Endometrial microvascular endothelial cells (primary cell): ENCODE measurements around the gene UVSSA. TPM values are rescaled to one million over a fixed set of nuclear protein-coding genes. Genes with fewer than 3 reads are reported as not detected.
"Not testable (repeated sequence)": the region's sequence is repeated elsewhere in the genome, so short reads cannot be mapped to it uniquely, and the experiment has no call there.

ENCODE experiments used
- in situ Hi-C: cut with HindIII; loops from 2 replicates; pipeline ENCODE4 v1.10.0; 2017; ENCODE audit warnings: low sequenced_read_pairs, low pct_unique_long_range_greater_than_20kb; ENCODE audit errors: inconsistent ontology term
- total RNA-seq: library from RNA; depleted of rRNA; stranded (reverse); fragments of >200 nt; gene quantifications from one replicate; pipeline ENCODE4 v1.2.3, GENCODE V29; 2015; ENCODE audit errors: inconsistent ontology term

The UVSSA gene
- total RNA-seq, 1 donor from 2014 or later: 7.4 TPM

GRCh38 chr4:1315306-1315705 lies 31.7 kb upstream of the UVSSA start:
- in situ Hi-C loops: no loop called here

GRCh38 chr4:1315836-1316536 lies 31.0 kb upstream of the UVSSA start:
- in situ Hi-C loops: no loop called here

- in situ Hi-C loops: no loop called here
These were observed 30.4 kb upstream of the UVSSA start for GRCh38 chr4:1316537-1317168.

DNA sequence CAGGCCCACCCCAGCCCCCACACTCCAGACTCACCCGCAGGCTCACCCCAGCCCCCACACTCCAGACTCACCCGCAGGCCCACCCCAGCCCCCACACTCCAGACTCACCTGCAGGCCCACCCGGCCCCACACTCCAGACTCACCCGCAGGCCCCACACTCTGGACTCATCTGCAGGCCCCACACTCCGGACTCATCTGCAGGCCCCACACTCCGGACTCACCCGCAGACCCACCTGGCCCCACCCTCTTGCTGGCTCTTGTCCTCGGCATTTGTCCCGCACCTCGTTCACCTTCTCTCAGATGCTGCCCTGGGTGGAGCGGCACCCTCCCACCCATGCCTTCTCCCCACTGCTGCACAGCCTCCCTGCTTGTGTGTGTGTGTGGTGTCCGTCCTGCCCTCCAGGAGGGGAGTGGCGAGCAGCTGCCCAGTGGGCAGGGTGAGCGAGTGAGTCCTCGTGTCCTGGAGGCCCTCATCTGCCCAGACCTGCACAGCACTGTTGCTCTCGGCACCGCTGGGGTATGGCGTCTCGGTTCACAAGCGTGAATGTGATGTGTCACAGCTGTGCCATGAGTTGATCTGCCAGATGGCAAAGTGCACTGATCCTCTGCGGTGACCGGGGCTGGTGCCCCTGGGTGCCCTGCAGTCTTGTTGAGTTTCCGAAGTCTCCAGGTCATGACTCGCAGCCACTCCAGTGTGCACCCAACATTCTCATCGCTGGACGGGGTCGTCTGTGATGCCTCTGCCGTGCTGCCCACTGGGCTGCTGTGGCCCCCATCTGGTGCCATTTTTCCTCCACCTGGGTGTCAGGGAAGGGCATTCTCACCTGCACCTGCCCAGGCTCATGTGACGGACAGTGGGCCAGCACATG lies 29.6 kb upstream of the UVSSA start:
- in situ Hi-C loops: no loop called here

- in situ Hi-C loops: no loop called here
These were observed 29.0 kb upstream of the UVSSA start for GRCh38 chr4:1318046-1318375.

GRCh38 chr4:1318488-1319213 lies 28.4 kb upstream of the UVSSA start:
- in situ Hi-C loops: no loop called here

DNA sequence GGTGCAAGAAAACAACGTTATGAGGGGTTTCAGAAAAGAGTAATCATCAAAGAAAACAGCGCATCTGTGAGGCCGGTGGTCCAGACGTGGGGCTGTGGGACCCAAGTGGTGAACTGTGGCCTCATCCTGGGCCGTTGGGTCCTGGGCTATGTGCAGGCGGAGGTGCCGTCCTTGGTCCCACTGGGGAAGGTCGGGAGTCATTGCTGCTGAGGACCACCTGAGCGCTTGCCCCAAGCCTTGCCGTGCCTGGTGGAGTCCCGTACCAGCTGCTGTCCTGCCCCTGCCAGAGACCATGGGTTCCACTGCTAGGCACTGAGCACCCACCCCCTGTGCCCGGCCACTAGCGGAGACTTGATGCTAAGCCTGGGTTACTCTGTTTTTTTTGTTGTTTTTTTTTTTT lies 25.5 kb upstream of the UVSSA start:
- in situ Hi-C loops: no loop called here

- in situ Hi-C loops: no loop called here
These were observed 24.9 kb upstream of the UVSSA start for GRCh38 chr4:1321946-1322650.

- in situ Hi-C loops: no loop called here
These were observed 23.8 kb upstream of the UVSSA start for GRCh38 chr4:1323280-1323634.

- in situ Hi-C loops: no loop called here
These were observed 23.2 kb upstream of the UVSSA start for GRCh38 chr4:1323635-1324442.

DNA sequence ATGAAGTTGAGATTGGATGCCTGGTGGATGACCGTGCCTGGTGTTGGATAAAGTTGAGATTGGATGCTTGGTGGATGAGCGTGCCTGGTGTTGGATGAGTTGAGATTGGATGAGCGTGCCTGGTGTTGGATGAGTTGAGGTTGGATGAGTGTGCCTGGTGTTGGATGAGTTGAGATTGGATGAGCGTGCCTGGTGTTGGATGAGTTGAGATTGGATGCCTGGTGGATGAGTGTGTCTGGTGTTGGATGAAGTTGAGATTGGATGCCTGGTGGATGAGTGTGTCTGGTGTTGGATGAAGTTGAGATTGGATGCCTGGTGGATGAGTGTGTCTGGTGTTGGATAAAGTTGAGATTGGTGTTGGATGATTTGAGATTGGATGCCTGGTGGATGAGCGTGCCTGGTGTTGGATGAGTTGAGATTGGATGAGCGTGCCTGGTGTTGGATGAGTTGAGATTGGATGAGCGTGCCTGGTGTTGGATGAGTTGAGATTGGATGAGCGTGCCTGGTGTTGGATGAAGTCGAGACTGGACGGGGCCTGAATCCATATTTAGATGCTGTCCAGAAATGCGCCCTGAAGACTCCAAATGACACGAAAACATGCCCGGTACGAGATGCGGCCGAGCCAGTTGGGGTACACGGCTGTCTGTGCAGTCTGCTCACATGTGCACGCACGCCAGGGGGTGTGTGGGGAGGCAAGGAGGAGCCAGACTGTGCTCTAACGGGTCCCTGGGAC lies 22.4 kb upstream of the UVSSA start:
- in situ Hi-C loops: not testable (repeated sequence)

- in situ Hi-C loops: no loop called here
These were observed 21.9 kb upstream of the UVSSA start for GRCh38 chr4:1325176-1325480.

DNA sequence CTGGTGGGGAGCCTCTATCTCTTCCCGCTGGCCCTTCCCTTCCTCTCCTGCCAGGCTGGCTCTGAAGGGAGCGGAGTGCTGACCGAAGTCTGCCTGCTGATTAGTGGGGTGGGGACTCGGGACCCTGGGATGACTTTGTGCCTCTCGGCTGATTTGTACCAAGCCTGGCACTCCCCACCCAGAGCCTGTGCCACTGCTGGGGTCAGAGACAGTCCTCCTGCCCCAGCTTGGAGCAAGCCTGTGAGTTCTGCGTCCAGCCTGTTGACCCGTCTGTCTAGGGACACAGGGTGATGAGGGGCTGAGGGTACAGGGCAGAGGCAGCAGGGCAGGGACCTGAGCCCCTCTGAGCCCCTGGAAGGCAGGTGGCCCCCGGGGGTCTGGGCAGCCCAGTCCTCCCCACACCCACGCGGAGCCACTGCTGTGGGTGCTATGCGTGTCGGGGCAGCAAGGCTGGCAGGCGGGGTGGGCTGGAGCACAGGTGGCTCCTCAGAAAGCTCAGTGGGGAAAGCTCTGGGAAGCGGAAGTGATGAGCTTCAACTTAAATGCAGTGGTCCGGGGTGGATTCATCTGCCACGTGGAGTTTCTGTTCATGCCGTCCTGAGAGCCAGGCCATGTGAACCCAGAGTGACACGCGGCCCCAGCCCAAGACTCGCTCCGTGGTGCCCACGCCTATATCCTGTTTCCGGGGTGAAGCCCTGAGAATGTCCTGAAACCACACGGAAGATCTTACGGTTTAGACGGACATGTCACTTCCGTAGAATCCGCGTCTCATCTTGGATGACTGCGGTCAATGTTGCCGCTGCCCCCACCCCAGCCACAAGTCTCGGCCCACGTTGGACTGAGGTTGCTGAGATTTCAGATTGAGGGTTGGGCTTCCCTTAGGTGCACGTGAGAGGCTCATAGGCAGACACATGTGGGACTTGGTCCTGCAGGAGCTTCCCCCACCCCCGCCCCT lies 21.1 kb upstream of the UVSSA start:
- in situ Hi-C loops: no loop called here

DNA sequence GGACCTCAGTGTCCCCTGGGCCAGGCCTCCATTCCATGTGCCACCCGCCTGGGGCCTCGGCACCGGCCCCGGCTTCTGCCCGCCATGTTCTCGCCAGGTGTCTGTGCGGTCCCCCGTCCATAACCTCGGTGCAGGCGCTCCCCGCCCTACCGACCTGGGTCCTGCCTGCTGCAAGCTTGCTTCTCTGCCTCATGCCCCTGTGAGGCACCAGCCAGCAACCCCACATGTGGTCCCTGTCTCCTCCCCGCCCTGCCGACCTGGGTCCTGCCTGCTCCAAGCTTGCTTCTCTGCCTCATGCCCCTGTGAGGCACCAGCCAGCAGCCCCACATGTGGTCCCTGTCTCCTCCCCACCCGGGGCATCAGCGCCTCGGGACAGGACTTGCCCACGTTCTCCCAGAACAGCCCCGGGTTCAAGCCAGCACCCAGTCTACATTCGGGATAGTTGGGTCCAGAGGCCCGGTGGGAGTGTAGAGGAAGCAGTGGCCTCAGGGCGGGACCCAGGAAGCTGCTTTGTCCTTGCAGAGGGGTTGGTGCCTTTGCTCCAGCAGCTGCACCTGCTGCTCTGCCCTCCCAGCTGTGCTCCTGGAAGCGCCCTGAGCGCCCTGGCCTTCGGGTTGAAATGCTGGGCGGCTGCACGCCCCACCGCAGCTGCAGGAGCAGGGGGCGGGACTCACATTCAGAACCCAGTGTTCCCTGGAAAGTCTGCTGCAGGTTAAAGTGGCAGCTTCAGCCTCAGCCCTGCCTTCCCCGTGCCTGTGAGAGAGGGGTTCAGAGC lies 20.1 kb upstream of the UVSSA start:
- in situ Hi-C loops: no loop called here

DNA sequence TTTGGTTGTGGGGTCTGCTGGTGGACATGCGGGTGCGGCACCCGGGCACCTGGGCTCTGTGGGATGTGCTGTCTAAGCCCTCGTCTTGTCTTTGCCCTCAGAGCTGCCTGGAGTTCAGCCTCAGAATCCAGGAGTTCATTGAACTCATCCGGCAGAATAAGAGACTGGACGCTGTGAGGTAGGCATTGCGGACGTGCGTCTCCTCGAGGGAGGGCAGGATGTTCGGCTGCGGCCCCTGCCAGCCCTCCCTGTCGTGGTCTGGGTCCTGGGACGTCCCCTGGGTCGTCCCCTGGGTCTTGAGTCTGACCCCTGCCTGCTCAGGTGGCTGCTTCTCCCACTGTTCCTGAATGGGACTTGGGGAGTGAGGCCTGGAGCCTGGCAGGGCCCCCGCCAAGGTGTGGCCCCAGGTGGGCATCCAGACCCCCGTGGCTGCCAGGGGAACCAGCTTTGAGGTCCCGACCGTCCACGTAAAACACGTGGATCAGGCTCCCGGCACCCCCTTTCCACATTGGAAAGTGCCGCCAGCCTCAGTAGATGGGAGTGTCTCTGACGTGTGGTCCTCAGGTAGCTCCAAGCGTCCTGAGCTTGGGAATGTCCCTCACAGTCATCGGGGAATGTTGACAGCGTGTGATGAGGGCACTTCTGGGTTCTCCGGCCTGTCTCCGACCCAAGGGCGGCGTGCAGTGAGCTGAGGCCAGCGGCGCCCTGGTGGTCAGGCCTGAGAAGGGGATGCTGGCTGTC lies 19.3 kb upstream of the UVSSA start:
- in situ Hi-C loops: no loop called here
